ENCODE data around the gene EVC2. TPM values are rescaled to one million over a fixed set of nuclear protein-coding genes. Genes with fewer than 3 reads are reported as not detected.

EVC2 gene
- total RNA-seq, 4 donors from 2014 or later: 7.8 to 22.2 (median 9.9) TPM

DNA sequence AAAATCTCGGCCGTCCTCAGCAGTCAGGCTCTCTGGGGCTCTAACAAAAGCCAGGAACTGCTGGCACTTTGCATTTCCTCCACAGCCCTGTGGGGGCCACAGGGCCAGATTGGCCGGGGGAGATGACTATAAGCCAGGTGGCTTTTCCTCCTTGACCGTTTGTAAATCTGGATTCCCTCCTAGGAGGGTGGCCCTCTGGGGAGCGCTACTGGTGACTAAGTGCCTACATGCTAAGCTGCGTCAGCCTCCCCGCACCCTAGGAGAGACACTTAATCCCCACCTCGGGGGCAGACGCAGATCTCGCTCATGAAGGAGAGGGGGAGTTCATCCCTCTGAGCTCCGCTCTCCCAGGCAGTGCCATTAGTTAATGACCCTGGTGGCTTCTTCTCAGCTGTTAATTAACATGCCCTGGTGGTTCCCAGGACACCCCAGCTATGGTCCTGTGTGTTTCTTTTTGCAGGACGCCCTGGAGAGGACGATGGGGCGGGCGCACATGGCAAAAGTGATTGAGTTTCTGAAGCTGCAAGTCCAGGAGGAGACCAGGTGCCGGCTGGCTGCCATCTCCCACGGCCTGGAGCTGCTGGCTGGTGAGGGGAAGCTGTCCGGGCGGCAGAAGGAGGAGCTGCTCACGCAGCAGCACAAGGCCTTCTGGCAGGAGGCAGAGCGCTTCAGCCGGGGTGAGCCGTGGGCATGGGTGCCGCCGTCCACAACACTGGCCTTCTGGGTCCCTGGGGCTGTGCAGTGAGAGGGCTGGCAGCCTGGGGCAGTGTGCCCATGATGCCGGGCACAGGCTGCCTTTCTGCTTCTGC is 44.2 kb upstream of the EVC2 start:
- no peak overlapping the region for H3K4me3 ChIP-seq
- H3K9me3 ChIP-seq: no peaks in the 10 kb centered on the region
- no peak overlapping the region for H3K27ac ChIP-seq
- DNase-seq (ENCODE audit: low spot score in 2 of 2): no peak
- no peaks in the 10 kb centered on the region for H3K27me3 ChIP-seq
- H3K36me3 ChIP-seq: peaks cover 52% of the 10 kb centered on the region
- WGBS: 79% methylated on average over 10 of the region's 26 CpGs
- no peaks in the 10 kb centered on the region for H3K4me1 ChIP-seq
- TF ChIP-seq, protein P1, sequence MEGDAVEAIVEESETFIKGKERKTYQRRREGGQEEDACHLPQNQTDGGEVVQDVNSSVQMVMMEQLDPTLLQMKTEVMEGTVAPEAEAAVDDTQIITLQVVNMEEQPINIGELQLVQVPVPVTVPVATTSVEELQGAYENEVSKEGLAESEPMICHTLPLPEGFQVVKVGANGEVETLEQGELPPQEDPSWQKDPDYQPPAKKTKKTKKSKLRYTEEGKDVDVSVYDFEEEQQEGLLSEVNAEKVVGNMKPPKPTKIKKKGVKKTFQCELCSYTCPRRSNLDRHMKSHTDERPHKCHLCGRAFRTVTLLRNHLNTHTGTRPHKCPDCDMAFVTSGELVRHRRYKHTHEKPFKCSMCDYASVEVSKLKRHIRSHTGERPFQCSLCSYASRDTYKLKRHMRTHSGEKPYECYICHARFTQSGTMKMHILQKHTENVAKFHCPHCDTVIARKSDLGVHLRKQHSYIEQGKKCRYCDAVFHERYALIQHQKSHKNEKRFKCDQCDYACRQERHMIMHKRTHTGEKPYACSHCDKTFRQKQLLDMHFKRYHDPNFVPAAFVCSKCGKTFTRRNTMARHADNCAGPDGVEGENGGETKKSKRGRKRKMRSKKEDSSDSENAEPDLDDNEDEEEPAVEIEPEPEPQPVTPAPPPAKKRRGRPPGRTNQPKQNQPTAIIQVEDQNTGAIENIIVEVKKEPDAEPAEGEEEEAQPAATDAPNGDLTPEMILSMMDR (IDR thresholded peaks at IDR 0.05): no peak
- TF ChIP-seq POLR2AphosphoS5 (IDR thresholded peaks at IDR 0.05): no peak
- no peak for TF ChIP-seq POLR2A (IDR thresholded peaks at IDR 0.05)
- TF ChIP-seq EP300 (IDR thresholded peaks at IDR 0.05): no peak

DNA sequence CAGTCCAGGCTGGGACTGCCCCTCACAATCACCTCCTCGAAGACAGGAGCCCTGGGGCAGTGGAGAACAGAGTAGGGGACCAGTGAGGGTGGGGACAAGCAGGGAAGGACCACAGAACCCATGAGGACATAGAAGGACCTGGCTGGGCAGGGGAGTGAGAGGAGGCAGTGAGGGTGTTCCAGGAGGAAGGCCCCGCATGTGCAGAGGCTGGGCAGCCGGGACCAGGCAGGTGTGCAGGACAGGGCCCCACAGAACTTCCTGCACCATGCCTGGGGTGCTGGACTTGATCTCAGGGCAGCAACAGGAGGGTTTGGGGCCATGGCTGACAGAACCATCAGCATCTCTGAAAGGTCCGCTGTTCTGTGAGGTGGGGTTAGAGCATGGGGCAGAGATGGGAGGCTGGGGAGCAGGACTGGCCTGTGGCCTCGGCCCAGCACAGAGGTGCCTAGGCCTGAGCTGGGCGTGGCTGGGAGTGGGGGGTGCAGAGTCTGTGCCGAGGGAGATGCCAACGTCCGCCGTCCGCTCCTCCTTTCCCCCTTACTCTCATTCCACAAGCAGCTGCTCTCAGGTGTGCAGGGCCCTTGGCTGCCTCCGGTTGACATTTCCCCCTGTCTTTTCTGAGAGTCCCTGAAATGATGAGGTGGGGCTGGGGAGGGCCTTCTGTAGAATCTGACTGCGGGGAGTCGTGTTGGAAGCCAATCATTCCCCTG is 43.5 kb upstream of the EVC2 start:
- H3K27me3 ChIP-seq: no peaks in the 10 kb centered on the region
- no peaks in the 10 kb centered on the region for H3K4me1 ChIP-seq
- TF ChIP-seq POLR2AphosphoS5 (IDR thresholded peaks at IDR 0.05) (no peak), POLR2A (IDR thresholded peaks at IDR 0.05) (no peak), EP300 (IDR thresholded peaks at IDR 0.05) (no peak)
- TF ChIP-seq, protein P1 (IDR thresholded peaks at IDR 0.05): no peak
- 79% methylated on average over 13 of the region's 14 CpGs for WGBS
- H3K36me3 ChIP-seq: peaks cover 45% of the 10 kb centered on the region
- H3K4me3 ChIP-seq: no peak overlapping the region
- H3K27ac ChIP-seq: no peak overlapping the region
- no peak for DNase-seq (ENCODE audit: low spot score in 2 of 2)
- H3K9me3 ChIP-seq: no peaks in the 10 kb centered on the region

DNA sequence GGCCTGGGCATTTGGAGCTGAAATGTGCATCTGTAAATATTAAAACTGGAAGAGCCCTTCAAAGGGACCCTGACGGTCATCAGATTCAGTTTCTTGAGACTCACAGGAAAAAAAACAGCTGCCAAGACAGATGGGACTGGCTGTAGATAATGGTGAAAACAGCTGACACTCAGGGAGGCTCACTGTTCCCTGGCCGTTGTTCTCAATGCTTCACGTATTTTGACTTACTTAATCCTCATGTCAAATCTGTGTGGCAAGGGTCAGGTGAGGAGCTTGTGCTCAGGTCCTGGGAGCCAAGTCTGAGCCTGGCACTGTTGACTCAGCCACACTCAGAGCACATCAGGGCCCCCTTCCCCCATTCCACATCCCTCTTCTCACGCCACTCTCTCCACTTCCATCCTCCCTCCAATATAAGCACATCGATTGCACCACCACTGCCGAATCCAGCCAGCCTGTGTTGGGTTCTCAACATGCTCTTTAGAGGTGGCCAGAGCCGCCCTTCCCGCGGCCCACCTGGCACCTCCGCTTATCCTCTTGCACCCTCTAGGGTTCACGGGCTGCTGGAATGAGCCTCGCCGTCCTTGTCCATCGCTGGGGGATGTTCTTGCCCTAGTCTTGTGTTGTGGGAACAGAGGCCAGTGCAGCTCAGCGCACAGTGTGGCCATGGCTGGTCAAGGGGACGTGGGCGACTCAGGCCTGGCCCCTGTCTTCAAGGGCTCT is 42.7 kb upstream of the EVC2 start:
- H3K27ac ChIP-seq: no peak overlapping the region
- no peaks in the 10 kb centered on the region for H3K27me3 ChIP-seq
- peaks cover 42% of the 10 kb centered on the region for H3K36me3 ChIP-seq
- H3K9me3 ChIP-seq: no peaks in the 10 kb centered on the region
- H3K4me1 ChIP-seq: no peaks in the 10 kb centered on the region
- WGBS: 83% methylated on average over 17 of the region's 17 CpGs
- no peak overlapping the region for H3K4me3 ChIP-seq
- TF ChIP-seq EP300 (IDR thresholded peaks at IDR 0.05) (no peak), POLR2A (IDR thresholded peaks at IDR 0.05) (no peak), POLR2AphosphoS5 (IDR thresholded peaks at IDR 0.05) (no peak)
- TF ChIP-seq, protein P1 (IDR thresholded peaks at IDR 0.05): no peak
- DNase-seq (ENCODE audit: low spot score in 2 of 2): no peak

DNA sequence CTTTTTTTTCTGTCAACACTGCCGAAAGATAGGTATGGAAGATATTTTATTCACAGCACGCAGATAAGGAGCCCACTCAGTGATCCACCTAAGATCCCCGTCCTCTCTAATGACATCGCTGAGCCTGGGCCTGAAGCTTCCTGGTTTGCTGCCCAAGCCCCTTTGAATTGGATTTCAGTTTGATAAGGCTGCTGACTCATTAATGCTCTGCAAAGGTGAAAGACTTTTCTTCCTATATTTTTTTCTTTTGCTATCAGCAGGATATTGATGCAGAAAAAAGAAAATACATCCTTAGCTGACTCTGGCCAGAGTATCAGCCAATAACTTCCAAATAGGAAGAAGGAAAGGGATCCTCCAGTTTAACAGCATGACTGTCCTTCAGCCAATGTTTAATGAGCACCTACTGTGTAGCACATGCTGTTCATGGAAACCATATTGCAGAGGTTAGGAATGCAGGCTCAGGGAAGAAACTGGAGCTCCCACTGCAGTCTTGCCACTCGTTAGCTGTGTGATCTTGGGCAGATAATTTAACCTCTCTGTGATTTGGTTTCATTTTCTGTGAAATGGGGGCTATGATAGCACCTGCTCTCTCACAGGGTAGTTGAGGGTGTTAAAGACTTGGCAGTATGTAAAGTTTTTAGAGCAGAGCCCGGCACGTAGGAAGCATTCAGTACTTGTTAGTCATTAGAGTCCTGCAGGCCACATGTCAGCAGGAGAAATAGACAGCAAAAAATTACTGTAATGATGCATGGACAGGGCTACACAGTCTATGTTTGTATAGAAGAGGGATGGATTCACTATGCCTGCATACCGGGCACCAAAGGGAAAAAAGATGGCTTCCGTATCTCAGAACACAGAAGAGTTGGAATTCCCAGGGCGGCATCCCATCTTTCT is 41.9 kb upstream of the EVC2 start:
- WGBS: 89% methylated on average over 10 of the region's 10 CpGs
- peaks cover 38% of the 10 kb centered on the region for H3K36me3 ChIP-seq

More for the DNA sequence above, 41.9 kb upstream of the EVC2 start:
- Histone ChIP-seq H3K9me3 (no peaks in the 10 kb centered on the region), H3K27ac (no peak overlapping the region), H3K4me3 (no peak overlapping the region), H3K4me1 (no peaks in the 10 kb centered on the region), H3K27me3 (no peaks in the 10 kb centered on the region)
- peak in 1 of 2 donors; percentile 26 for DNase-seq (ENCODE audit: low spot score in 2 of 2)
- TF ChIP-seq POLR2A (IDR thresholded peaks at IDR 0.05): no peak
- no peak for TF ChIP-seq POLR2AphosphoS5 (IDR thresholded peaks at IDR 0.05)
- TF ChIP-seq EP300 (IDR thresholded peaks at IDR 0.05): no peak
- TF ChIP-seq, protein P1 (IDR thresholded peaks at IDR 0.05): no peak
